HEK293 (cell line): ENCODE results near the gene MMAB.

Experiments
- CTCF ChIA-PET: fragments of 350-600 bp; formaldehyde crosslinking; extraction: SDS; loops from one replicate; lab custom pipeline; 2021; ENCODE audit warnings: antibody characterized with exemption; lab: Yijun Ruan, JAX
- POLR2A ChIA-PET: fragments of 300-600 bp; formaldehyde crosslinking; extraction: SDS; loops from one replicate; lab custom pipeline; 2020; ENCODE audit warnings: antibody characterized with exemption, inconsistent platforms; lab: Yijun Ruan, JAX
- H3K27ac ChIP-seq: fragments of 200-500 bp; sonication (Bioruptor generic); 2 replicates; pipeline ENCODE4 v1.5.1; 2014; ENCODE audit warnings: low read depth, low read length, control low read depth, inconsistent platforms; ENCODE audit errors: extremely low read depth
- H3K36me3 ChIP-seq, 2 experiments: fragments of 200-500 bp in 1 of 2; sonication (Bioruptor generic) in 1 of 2; 1 replicate in 1 of 2; 2 replicates in 1 of 2; pipeline ENCODE4 v1.5.1; 2014 to 2017; ENCODE audit warnings: inconsistent platforms in 2 of 2, low read length in 2 of 2; ENCODE audit not compliant: control insufficient read depth in 2 of 2, insufficient read depth in 1 of 2
- H3K4me1 ChIP-seq: fragments of 200-500 bp; sonication (Bioruptor generic); 2 replicates; pipeline ENCODE4 v1.5.1; 2014; ENCODE audit warnings: mild to moderate bottlenecking, low read length, inconsistent platforms; ENCODE audit not compliant: control insufficient read depth, insufficient read depth
- H3K4me3 ChIP-seq: 2 replicates; pipeline ENCODE4 v1.5.1; 2011; ENCODE audit warnings: low read depth, mild to moderate bottlenecking, control low read depth, low read length, moderate library complexity
- H3K9me3 ChIP-seq: fragments of 200-500 bp; sonication (Bioruptor generic); 2 replicates; pipeline ENCODE4 v1.5.1; 2014; ENCODE audit warnings: low read depth, low read length, inconsistent platforms; ENCODE audit not compliant: control insufficient read depth, insufficient read depth
- IKZF3 ChIP-seq: fragments of 450-650 bp; IDR thresholded peaks from 2 replicates; pipeline ENCODE4 v1.5.0; 2018; ENCODE audit warnings: missing biosample characterization, mild to moderate bottlenecking, missing genetic modification characterization, moderate library complexity
- REPIN1 ChIP-seq: fragments of 450-650 bp; formaldehyde crosslinking; IDR thresholded peaks from 2 replicates; pipeline ENCODE4 v1.5.1; 2017; ENCODE audit warnings: missing biosample characterization, missing genetic modification characterization, low read depth
- TRIM28 ChIP-seq: IDR thresholded peaks from 2 replicates; pipeline ENCODE4 v1.6.1; 2011; ENCODE audit warnings: low read length, control low read depth, borderline replicate concordance
- ZBTB8A ChIP-seq: fragments of 450-650 bp; formaldehyde crosslinking; IDR thresholded peaks from 2 replicates; pipeline ENCODE4 v1.5.1; 2016; ENCODE audit warnings: missing biosample characterization, missing genetic modification characterization
- ZFHX2 ChIP-seq: fragments of 450-650 bp; formaldehyde crosslinking; conservative IDR thresholded peaks from 2 replicates; pipeline ENCODE4 v1.5.1; 2016; ENCODE audit warnings: missing biosample characterization, missing genetic modification characterization
- ZNF114 ChIP-seq: fragments of 450-650 bp; formaldehyde crosslinking; IDR thresholded peaks from 2 replicates; pipeline ENCODE4 v1.5.0; 2017; ENCODE audit warnings: missing biosample characterization, missing genetic modification characterization
- ZNF146 ChIP-seq: fragments of 450-650 bp; formaldehyde crosslinking; IDR thresholded peaks from 2 replicates; pipeline ENCODE4 v1.5.1; 2016; ENCODE audit warnings: missing biosample characterization, missing genetic modification characterization
- ZNF426 ChIP-seq: fragments of 450-650 bp; formaldehyde crosslinking; IDR thresholded peaks from 2 replicates; pipeline ENCODE4 v1.5.1; 2017; ENCODE audit warnings: missing biosample characterization, missing genetic modification characterization, mild to moderate bottlenecking, inconsistent platforms, moderate library complexity
- ZNF585B ChIP-seq: fragments of 450-650 bp; formaldehyde crosslinking; IDR thresholded peaks from 2 replicates; pipeline ENCODE4 v1.5.1; 2016; ENCODE audit warnings: missing biosample characterization, missing genetic modification characterization
- ZNF654 ChIP-seq: fragments of 450-650 bp; formaldehyde crosslinking; IDR thresholded peaks from 2 replicates; pipeline ENCODE4 v1.5.1; 2016; ENCODE audit warnings: low read depth, missing biosample characterization, missing genetic modification characterization
- ZNF660 ChIP-seq: fragments of 450-650 bp; IDR thresholded peaks from 2 replicates; pipeline ENCODE4 v1.5.1; 2018; ENCODE audit warnings: missing biosample characterization, mild to moderate bottlenecking, missing genetic modification characterization
- ZNF76 ChIP-seq: fragments of 450-650 bp; formaldehyde crosslinking; IDR thresholded peaks from 2 replicates; pipeline ENCODE4; 2016; ENCODE audit warnings: low read depth, missing biosample characterization, missing genetic modification characterization, borderline replicate concordance
- ZNF792 ChIP-seq: fragments of 450-650 bp; formaldehyde crosslinking; IDR thresholded peaks from 2 replicates; pipeline ENCODE4 v1.5.1; 2016; ENCODE audit warnings: missing biosample characterization, missing genetic modification characterization
- TF ChIP-seq, protein P1 (sequence below): fragments of 450-650 bp; formaldehyde crosslinking; IDR thresholded peaks from 2 replicates; pipeline ENCODE4 v1.5.1; 2016; ENCODE audit warnings: missing biosample characterization, missing genetic modification characterization
- TF ChIP-seq, protein P2 (sequence below): fragments of 450-650 bp; formaldehyde crosslinking; IDR thresholded peaks from 2 replicates; pipeline ENCODE4 v1.5.1; 2016; ENCODE audit warnings: missing biosample characterization, missing genetic modification characterization
- TF ChIP-seq, protein P3 (sequence below): fragments of 450-650 bp; formaldehyde crosslinking; IDR thresholded peaks from 2 replicates; pipeline ENCODE4 v1.5.1; 2017; ENCODE audit warnings: missing biosample characterization, missing genetic modification characterization
- TF ChIP-seq, protein P4 (sequence below): fragments of 450-650 bp; formaldehyde crosslinking; IDR thresholded peaks from 2 replicates; pipeline ENCODE4 v1.5.1; 2017; ENCODE audit warnings: missing biosample characterization, missing genetic modification characterization
- TF ChIP-seq, protein P5 (sequence below): fragments of 450-650 bp; formaldehyde crosslinking; IDR thresholded peaks from 2 replicates; pipeline ENCODE4 v1.5.1; 2016; ENCODE audit warnings: missing biosample characterization, missing genetic modification characterization

MMAB gene

DNA sequence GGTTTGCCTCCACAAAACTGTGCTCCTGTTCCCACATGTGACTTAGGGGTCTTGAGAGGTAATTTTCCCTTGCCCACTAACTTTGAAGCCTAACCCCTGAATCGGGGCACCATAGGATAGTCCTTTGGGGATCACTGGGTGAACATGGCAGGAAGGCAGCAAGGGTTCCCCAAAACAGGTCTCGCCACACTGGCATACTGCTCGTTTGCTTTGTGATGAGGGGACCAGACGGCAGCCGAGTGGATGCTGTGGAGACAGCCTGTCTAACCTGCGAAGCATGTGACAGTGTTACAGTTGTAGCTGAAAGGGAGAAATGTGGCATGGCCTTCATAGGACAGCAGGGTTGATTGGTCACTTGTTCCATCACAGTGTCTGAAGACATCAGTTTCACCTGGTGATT lies 53.5 kb downstream of the MMAB start:
- TF ChIP-seq ZNF426 (tag by site-specific recombination) (no peak), ZNF792 (no peak), TRIM28 (no peak), ZNF76 (tag by site-specific recombination) (no peak), REPIN1 (tag by site-specific recombination) (no peak), ZBTB8A (no peak), IKZF3 (tag by site-specific recombination) (no peak), ZFHX2 (tag by site-specific recombination) (no peak)
- TF ChIP-seq, protein P1, sequence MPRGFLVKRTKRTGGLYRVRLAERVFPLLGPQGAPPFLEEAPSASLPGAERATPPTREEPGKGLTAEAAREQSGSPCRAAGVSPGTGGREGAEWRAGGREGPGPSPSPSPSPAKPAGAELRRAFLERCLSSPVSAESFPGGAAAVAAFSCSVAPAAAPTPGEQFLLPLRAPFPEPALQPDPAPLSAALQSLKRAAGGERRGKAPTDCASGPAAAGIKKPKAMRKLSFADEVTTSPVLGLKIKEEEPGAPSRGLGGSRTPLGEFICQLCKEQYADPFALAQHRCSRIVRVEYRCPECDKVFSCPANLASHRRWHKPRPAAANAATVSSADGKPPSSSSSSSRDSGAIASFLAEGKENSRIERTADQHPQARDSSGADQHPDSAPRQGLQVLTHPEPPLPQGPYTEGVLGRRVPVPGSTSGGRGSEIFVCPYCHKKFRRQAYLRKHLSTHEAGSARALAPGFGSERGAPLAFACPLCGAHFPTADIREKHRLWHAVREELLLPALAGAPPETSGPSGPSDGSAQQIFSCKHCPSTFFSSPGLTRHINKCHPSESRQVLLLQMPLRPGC (tag by site-specific recombination): no peak
- TF ChIP-seq, protein P2, sequence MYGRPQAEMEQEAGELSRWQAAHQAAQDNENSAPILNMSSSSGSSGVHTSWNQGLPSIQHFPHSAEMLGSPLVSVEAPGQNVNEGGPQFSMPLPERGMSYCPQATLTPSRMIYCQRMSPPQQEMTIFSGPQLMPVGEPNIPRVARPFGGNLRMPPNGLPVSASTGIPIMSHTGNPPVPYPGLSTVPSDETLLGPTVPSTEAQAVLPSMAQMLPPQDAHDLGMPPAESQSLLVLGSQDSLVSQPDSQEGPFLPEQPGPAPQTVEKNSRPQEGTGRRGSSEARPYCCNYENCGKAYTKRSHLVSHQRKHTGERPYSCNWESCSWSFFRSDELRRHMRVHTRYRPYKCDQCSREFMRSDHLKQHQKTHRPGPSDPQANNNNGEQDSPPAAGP: no peak
- TF ChIP-seq, protein P3, sequence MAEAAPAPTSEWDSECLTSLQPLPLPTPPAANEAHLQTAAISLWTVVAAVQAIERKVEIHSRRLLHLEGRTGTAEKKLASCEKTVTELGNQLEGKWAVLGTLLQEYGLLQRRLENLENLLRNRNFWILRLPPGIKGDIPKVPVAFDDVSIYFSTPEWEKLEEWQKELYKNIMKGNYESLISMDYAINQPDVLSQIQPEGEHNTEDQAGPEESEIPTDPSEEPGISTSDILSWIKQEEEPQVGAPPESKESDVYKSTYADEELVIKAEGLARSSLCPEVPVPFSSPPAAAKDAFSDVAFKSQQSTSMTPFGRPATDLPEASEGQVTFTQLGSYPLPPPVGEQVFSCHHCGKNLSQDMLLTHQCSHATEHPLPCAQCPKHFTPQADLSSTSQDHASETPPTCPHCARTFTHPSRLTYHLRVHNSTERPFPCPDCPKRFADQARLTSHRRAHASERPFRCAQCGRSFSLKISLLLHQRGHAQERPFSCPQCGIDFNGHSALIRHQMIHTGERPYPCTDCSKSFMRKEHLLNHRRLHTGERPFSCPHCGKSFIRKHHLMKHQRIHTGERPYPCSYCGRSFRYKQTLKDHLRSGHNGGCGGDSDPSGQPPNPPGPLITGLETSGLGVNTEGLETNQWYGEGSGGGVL: no peak
- TF ChIP-seq, protein P4, sequence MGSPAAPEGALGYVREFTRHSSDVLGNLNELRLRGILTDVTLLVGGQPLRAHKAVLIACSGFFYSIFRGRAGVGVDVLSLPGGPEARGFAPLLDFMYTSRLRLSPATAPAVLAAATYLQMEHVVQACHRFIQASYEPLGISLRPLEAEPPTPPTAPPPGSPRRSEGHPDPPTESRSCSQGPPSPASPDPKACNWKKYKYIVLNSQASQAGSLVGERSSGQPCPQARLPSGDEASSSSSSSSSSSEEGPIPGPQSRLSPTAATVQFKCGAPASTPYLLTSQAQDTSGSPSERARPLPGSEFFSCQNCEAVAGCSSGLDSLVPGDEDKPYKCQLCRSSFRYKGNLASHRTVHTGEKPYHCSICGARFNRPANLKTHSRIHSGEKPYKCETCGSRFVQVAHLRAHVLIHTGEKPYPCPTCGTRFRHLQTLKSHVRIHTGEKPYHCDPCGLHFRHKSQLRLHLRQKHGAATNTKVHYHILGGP (tag by site-specific recombination): no peak
- H3K36me3 ChIP-seq: peaks cover 12 to 81% of the 10 kb centered on the region in 2 experiments; a peak in 2 of 3 replicates
- H3K4me1 ChIP-seq: no peaks in the 10 kb centered on the region
- H3K27ac ChIP-seq: no peak overlapping the region
- ChIA-PET CTCF (interaction anchor here (0.6 to 7.2 kb wide), 11 partner anchors 10 to 1576 kb away, joined by 3 to 89 read pairs (median 5); no protein-coding TSS in a partner anchor), POLR2A (no interaction called here)
- H3K9me3 ChIP-seq: no peaks in the 10 kb centered on the region
- no peak overlapping the region for H3K4me3 ChIP-seq

DNA sequence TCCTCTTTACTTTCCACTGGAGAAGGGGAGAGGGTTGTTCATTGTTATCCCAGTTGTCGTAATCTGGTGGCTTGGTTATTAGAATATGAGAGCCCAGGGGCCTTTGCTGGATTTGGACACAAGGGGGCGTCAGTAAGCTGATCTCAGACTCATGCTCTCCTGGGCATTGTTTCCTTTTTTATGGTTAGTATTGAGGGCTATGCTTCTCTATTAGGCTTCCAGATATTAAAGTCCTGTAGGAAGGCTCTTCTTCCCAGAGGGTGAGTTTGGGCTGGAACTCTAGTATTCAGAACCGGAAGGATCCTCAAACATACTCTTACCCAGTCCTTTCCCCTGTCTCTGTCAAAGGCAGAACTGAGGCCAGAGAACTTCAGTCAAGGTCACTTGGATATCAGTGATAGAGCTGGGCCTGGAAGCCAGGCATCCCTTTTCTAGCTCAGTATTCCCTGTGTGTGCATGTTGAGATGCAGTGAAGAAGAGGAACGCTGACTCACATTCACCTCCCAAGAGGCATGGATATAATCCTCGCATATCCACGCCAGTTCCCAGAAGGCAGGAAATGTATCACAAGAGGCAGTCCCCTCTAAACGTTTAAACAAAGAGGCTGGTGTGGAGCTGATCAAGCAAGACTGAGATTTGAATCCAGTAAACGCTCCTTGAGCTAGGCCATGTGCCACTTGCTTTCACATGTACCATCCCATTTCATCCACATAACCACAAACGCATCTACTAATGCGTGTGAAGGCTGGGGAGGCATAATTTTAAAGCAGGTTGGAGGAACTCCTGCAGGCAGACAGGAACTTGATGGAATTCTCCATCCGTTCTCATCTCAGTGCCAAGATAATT lies 54.3 kb downstream of the MMAB start:
- POLR2A ChIA-PET: no interaction called here
- H3K4me1 ChIP-seq: no peaks in the 10 kb centered on the region
- H3K4me3 ChIP-seq: no peak overlapping the region
- H3K27ac ChIP-seq: no peak overlapping the region
- TF ChIP-seq, protein P5, sequence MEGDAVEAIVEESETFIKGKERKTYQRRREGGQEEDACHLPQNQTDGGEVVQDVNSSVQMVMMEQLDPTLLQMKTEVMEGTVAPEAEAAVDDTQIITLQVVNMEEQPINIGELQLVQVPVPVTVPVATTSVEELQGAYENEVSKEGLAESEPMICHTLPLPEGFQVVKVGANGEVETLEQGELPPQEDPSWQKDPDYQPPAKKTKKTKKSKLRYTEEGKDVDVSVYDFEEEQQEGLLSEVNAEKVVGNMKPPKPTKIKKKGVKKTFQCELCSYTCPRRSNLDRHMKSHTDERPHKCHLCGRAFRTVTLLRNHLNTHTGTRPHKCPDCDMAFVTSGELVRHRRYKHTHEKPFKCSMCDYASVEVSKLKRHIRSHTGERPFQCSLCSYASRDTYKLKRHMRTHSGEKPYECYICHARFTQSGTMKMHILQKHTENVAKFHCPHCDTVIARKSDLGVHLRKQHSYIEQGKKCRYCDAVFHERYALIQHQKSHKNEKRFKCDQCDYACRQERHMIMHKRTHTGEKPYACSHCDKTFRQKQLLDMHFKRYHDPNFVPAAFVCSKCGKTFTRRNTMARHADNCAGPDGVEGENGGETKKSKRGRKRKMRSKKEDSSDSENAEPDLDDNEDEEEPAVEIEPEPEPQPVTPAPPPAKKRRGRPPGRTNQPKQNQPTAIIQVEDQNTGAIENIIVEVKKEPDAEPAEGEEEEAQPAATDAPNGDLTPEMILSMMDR (tag by site-specific recombination): peak; percentile 59; the same call in 1 of the 2 replicates
- TF ChIP-seq ZNF114 (tag by site-specific recombination) (no peak), ZNF660 (tag by site-specific recombination) (0 out of 2 replicates have a peak, but pooled peaks have one; percentile 9), ZNF146 (tag by site-specific recombination) (no peak), ZNF585B (tag by site-specific recombination) (no peak), ZNF654 (tag by site-specific recombination) (peak; percentile 85), ZBTB8A (no peak)
- CTCF ChIA-PET: interaction anchor here (0.6 to 7.2 kb wide), 26 partner anchors 11 to 1576 kb away, joined by 3 to 89 read pairs (median 3); no protein-coding TSS in a partner anchor
- no peaks in the 10 kb centered on the region for H3K9me3 ChIP-seq
- H3K36me3 ChIP-seq: peaks cover 12 to 80% of the 10 kb centered on the region in 2 experiments; a peak in 2 of 3 replicates
